Panc1 (cell line): ENCODE data around the gene ADGRD1.

ENCODE experiments used
- POLR2AphosphoS5 ChIP-seq: IDR thresholded peaks from 2 replicates; pipeline ENCODE4 v1.6.1; 2012; ENCODE audit warnings: mild to moderate bottlenecking, low read depth, low read length, moderate library complexity
- TF ChIP-seq, protein P1 (sequence below): fragments of 450-650 bp; IDR thresholded peaks from 2 replicates; pipeline ENCODE4 v1.5.1; 2017; ENCODE audit warnings: mild to moderate bottlenecking

DNA sequence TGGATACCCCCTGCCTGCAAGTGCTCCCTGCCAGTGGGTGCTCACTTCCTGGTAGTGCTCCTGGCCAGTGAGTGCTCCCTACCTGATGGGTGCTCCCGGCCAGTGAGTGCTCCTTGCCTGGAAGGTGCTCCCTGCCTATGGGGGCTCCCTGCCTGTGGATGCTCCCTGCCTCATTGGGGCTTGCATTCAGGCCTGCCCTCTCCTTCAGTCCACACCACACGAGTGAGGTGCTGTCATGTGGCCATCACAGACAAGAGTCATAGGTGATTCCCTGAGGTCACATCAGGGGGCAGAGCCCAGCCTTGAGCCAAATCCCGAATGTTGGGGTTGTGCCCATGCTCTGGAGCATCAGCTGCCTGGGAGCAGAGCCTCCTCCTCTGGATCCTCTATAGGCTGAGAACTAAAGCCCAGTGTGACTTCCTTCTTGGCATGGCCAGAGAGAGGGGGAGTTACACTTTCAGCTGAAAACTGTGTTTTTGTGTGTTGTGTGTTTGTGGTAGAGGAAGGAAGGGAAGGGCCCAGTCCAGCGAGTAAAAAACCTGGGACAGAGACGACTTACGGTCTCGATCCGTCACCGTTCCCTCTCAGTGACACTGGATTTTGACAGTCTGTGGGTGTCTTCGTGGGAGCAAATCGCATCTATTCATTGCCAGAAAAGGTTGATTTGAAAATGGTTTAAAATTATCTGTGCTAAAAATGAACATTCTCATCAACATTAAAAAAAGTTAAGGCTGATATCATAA lies 136.0 kb downstream of the ADGRD1 start:
- TF ChIP-seq, protein P1, sequence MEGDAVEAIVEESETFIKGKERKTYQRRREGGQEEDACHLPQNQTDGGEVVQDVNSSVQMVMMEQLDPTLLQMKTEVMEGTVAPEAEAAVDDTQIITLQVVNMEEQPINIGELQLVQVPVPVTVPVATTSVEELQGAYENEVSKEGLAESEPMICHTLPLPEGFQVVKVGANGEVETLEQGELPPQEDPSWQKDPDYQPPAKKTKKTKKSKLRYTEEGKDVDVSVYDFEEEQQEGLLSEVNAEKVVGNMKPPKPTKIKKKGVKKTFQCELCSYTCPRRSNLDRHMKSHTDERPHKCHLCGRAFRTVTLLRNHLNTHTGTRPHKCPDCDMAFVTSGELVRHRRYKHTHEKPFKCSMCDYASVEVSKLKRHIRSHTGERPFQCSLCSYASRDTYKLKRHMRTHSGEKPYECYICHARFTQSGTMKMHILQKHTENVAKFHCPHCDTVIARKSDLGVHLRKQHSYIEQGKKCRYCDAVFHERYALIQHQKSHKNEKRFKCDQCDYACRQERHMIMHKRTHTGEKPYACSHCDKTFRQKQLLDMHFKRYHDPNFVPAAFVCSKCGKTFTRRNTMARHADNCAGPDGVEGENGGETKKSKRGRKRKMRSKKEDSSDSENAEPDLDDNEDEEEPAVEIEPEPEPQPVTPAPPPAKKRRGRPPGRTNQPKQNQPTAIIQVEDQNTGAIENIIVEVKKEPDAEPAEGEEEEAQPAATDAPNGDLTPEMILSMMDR, result no peak
- TF ChIP-seq POLR2AphosphoS5, result no peak
